OCI-M1 (cell line): ENCODE results near the gene S100A6.
A peak's percentile ranks its signal among the peaks of the same experiment; 100 is the strongest.

ENCODE experiments used
- DNase-seq: peaks from one replicate; lab custom pipeline; 2025; lab: John Stamatoyannopoulos, UW

S100A6 gene

DNA sequence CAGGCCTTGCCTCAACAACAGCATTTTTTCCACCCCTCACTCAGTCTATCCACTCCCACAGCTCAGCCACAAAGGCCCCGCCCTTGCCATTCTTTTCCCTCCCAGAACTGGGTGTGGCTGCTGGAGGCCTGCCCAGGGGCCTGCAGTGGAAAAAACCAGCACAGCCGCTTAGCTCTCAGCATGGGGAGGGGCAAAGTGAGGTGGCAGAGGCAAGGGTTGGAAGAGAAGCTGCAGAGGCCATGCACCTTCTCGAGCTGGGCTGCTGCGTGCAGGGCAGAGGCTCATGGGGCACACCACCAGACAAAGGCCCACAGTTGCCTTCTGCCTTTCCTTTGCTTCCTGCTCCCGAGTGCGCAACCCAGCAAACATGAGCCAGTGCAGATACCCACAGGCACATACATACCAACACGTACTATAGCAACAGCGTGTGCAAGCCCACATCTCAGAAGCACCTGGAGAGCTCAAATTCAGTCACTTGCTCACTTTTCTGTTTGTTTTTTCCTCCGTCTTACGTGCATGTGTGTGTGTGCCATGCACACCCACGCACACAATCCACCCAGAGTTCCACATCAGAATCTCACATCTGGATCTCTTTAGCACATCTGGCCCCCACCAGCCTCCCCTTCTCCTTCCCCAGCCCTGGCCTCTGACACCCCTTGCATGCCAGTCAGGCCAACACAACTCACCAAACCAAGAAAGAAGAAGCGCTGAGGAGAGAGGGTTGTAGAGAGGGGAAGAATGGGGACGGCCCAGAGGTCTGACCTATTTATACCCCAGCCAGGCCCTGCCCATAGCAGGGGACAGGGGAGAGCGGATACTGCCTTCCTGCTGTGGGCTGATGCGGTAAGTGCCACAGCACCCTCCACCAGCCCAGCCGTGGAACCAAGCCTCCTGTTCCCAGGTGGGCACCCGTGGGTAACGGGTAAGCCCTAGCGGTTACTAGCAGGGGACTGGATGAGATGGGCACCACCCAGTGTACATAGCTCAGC, 9.6 kb upstream of the S100A6 start, which contains the start of gene S100A4:
Gene S100A4, minus strand, starts transcription at position 740 of the 989 bp plus-strand sequence. CDS start 1,012 bp downstream, outside the sequence.
- DNase-seq, result peak; percentile 98

DNA sequence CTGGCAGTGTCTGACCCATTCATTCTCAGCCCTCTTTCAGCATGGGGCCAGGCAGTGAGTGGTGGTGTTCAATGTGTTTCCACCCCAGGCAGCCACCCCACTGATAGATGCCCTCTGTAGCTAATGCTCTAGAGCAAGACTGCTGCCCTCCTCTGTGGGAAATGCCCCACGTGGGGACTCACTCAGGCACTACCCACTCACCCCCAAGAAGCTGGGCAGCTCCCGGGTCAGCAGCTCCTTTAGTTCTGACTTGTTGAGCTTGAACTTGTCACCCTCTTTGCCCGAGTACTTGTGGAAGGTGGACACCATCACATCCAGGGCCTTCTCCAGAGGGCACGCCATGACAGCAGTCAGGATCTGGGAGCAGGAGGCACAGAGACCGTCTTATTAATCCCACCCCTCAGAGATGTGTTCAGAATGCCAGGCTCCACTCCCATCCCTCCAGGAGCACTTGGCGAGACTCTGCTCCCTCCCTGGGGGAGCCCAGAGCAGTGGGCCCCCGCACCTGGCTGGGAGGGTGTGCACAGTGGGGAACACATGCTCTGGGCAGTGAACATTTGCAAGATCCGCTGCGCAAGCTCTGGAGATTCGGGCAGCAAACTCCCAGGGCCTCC, 8.8 kb upstream of the S100A6 start:
- no peak for DNase-seq

DNA sequence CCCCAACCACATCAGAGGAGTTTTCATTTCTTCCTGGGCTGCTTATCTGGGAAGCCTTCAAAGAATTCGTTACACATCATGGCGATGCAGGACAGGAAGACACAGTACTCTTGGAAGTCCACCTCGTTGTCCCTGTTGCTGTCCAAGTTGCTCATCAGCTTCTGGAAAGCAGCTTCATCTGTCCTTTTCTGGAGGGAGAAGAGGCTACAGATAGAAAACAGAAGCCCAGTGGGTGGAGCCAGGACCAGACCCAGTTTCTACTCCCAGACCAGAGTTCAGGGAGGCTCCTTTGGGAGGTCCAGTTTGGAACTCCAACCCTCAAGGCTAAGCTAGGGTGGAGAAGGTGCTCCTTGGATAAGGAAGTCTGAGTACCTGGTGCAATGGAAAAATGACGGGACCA, 7.9 kb upstream of the S100A6 start:
- DNase-seq, result no peak

DNA sequence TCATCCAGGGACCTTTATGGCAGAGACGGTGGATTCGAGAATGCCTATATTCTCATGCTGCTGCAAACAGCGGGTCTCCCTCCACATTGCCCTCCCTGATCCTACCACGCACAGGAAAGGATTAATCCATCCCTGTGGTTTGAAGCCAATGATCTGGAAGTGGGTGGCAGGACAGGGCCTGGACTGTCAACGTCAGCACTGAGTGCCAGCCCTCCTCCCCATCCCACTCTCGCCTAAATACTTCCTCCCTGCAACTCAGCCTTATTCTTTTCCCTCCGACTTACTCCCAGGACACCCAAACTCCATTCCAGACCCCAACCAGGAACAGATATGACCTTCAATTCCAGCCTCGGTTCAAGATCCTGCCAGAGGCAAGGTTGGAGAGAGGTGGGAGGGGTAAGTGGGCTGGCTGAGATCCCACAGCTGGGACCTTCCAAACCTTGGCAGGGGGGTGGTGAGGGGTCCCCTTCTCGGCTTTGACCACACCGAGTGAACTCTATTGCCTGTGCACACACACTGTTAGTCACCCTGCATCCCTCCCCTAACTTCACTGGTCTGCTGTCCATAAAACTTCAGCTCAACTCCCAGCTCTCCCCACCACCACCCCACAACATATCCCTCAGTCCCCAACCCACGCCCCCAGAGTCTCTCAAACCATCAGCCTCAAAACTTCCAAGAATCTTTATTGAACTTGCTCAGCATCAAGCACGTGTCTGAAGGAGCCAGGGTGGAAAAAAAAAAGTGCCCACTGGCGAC, 7.3 kb upstream of the S100A6 start:
- DNase-seq, result no peak

DNA sequence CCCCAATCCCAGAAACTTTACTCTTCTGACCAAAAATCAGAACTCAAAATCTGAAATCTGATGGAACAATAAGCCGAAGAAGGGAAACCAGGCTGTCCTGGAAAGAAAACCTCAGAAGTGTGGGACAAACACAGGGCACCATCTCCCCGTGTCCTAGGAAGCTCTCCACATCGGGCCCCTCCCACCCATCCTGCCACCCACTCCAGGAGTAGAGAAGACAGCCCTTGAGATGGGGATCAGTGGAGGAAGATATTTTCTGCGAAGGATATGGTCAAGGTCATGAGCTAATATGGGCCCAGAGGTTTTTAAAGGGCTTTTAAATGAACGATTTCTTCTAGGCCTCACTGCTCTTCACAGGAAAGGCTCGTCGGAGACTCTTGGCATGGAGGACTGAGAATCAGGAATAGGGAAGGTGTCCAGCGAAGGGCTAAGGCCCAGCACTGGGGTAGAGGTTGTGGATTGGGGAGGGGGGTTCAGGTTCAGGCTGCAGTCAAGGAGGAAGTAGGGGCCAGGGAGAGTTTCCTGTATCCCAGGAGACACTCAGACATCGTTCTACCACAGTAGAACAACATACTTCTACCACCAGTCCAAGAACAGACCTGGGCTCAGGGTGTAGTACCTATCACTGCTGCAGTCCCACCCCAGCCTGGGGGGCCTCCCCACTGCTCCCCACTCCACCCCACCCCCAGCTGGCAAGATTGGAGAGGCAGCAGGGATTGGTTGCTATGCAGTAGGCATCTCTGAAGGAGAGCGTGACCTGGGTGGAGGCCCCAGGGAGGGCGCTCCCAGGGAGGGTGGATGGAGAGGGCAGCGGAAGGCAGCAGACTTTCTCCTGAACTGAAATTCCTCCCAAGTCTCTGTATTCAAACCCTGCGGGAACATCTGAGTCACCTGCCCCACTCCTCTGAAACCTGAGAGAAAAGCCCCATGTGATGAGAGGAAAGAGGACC, 6.1 kb upstream of the S100A6 start:
- DNase-seq, result no peak

DNA sequence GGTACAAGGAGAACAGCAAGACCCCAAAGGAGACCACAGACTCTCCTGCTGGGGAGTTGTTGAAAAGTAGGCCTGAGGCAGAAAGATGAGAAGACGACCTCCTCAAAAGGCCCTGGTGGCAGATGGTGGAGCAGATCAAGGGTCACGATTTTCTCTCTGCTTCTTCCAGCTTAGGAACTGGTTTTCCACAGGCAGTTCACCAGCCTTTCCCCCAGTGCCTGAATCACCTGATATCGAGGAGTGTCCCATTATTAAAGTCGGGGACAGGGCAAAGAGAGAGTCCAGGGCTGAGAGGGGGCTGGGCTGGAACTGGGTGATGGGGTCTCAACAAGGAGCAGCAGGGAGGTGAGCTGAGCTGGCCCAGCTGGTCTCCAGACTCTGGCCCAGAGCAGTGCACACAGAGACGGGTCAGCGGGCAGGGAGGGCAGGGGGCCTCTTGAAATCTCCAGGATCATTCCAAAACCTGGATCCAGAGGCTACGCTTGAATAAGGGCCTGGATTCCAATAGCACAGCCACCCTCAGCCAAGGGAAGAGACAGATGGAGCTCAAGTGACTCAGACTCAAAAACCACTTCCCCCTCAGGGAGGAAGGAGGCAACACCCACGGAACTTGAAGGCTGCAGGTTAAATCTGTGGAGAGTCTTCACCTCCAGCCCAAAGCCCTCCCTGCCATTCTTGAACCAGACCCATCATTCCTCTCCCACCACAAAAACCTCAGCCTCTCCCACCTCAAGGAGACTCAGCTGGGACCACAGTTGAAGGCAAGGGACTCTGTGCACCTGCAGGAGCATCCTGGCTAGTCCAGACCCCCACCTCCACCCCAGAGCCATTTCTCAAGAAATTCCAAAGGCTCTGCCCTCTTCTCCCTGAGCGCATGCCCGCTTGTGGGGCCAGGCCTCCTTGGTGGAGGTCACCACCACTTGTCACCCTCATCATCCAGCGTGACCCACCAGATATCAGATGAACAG, 4.9 kb upstream of the S100A6 start, which contains the start of gene S100A5:
Gene S100A5, minus strand, starts transcription at position 541 of the 968 bp plus-strand sequence. CDS start 743 bp downstream, outside the sequence.
- peak; percentile 70 for DNase-seq

DNA sequence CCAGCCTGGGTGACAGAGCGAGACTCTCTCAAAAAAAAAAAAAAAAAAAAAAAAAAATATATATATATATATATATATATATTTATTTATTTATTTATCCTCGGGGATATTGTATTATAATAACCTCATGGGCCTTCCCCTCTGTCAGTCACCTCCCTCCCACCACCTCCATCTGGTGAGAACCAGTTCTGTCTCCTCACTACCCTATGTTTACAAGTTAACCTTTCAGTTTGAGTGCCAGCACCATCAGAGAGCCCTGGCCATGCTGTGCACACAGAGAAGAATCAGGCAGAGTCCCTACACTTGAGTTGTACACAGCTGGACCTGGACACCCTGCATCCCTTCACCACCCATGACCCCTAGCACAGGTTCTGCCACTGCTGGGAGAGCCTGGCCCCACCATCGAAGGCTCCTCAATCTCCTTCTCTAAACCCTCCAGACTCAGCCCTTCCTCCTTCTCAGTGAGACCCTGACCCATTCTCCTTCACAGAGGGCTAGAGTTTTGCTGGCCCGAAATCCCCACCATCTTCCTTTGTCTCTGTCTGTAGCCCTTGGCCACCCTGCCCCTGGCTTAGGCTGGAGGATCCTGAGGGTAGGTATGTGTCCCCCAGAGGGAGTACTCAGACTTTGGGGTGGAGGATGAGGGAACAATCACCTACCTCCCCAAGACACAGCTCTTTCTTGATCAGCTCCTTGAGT, 3.8 kb upstream of the S100A6 start:
- DNase-seq, result no peak

DNA sequence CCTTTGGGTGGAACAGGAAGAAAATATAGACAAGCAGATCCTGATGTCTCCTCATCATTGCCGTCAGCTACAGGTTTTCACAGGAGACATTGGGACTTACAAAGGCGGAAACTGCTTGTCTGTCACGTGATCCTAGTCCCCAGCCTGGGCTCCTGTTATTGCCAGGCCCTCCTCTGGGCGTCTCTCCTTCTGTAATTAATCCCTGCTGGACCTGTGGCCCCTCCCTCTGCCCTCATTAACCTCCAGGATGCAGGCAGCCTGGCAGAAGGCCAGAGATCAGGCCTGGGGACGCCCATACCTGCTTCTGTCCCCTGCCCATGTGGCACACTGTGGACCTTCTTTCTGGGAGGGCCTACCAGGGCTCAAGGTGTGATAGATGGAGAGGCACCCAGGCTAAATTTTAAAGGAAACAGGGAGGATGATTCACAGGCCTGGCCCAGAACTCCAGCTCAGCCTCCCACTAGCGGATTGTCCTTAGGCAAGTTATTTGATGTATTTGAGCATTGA, 2.6 kb upstream of the S100A6 start:
- DNase-seq, result no peak

DNA sequence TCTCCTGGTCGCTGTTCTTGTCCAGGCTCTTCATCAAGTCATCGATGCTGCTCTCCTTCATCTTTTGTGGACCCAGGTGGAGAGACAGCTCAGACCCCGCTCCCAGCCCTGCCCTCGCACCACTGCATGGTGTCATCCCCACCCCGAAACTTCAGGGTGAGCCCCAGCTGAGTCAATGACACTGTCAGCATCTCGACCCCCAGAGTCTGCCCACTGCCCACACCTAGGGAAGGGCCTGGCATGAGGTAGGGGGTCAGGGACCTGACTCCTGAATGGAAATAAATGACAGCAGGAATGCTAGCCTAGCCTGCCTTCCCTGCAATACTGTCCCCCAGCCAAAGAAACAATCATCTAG, 1.6 kb upstream of the S100A6 start:
- DNase-seq, result no peak

DNA sequence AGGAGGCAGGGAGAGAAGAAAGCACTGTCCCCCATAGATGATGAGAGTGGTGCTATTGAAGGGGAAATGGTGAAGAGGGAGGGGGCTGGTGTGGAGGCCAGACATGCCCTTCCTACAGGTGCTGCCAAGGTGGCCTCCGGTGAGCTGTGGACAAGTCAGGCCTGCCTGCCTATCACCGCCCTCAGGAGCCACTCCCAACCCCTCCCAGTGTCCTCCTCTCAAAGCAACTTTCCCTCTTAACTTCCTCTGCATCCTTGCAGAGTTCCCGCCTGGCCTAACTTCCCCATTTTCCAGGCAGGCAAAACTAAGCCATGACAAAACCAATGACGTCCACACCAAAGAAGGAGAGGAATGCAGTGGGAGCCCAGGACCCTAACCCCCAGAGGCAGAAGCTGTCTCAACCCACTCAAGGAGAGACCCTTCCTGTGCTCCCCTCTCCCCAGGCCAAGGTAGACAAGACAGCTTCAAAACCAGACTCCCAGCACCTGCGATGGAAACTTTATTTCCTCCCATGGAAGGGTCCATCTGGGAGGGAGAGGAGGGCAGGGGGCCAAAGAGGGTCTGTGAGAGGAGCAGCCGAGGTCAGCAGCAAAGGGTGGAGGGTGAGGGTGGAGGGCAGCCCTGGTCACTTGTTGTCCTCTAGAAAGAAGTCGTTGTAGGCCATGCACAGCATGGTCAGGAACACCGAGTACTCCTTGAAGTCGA, 1.0 kb upstream of the S100A6 start:
- DNase-seq, result peak; percentile 40

DNA sequence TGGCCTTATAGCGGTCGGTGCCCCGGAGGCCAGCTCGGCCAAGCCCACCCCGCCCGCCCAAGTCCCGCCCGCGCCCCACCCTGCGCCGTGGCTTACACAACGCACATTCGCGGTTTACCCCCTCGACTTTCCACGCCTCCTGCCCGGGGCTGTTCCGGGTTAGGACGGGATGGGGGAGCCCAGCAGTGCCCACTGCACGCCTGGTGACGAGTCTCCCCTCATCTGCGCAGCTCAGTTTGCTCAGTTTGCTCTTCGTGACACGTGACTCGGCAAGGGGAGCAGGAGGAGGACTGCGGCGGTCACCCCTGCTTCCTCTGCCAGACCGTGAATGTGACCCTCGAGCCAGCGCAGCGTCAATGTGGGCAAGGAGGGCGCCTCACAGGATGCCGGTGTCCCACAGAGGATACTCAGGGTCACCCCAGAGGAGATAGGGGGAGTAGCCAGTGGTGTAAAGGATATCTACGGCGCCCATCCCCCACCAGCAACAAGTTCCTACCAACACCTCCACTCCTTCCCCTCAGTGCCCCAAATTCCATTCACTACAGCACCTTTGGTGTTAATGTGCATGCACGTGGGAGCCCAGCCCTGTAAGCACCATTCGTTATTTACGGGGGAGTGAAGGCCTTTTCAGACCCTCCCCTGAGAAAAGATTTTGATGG, 350 bp upstream of the S100A6 start:
- DNase-seq, result peak; percentile 78

DNA sequence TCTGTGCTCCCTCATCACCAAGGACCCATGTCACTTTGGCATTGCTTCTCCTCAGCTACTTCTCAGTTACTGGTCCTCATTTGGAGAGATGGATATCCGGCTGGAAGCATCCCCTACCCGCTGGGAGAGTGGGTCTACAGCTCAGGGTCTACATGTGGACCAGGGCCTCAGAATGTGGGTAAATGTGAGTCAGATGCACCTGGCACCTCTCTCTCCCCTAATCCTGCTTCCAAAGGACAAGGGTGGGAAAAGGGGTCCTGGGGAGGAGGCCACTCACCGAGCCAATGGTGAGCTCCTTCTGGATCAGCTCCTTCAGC, 908 bp downstream of the S100A6 start:
- peak; percentile 56 for DNase-seq

DNA sequence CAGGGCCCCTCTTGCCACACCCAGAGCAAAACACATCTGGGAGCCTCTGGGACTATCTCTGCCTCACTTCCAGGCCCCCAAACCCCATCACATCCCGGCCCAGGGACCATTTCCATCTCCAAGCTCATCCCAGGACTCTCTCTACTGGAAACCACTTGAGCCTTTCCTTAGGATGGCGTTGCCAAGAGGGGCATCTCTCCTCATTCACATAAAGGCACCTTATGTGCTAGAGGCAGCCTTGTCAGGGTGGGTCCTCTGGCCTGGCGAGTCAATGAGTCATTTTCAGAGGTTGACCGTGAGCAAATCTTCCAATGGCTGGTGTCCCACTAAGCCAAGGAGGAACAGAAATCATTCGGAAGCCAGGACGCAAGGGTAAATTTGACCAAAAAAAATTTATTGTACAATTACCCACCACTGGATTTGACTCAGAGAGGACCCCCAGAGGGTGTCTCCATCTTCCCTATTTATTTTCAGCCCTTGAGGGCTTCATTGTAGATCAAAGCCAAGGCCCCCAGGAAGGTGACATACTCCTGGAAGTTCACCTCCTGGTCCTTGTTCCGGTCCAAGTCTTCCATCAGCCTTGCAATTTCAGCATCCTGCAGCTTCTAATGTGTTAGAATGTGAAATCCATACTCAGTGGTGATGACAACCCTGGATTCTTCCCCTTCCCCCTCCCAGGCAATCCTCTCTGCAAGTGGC, 1.4 kb downstream of the S100A6 start:
- DNase-seq, result no peak

DNA sequence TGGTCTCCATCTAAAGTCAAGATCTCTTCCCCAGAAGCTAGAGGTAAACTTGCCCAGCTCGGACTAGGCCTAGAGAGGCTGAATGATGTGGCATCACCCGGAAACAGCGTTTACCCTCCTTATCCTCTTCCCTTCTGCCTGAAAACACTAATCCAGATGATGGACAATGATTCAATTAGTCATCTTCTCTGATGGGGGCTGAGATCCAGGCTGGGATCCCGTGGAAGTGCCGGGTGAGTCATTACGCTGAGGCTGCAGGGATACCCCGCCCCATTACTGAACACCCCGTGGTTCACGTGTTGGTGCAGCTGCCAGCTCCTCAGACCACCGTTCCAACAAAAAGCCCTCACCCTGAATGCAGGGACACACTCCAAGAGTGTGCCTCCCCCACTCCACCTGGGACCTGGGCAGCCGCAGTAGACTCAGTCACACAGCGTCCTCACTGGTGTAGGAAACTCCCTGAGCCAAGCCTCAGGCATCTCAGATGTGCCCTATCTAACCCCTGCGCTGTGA, 2.0 kb downstream of the S100A6 start:
- no peak for DNase-seq

DNA sequence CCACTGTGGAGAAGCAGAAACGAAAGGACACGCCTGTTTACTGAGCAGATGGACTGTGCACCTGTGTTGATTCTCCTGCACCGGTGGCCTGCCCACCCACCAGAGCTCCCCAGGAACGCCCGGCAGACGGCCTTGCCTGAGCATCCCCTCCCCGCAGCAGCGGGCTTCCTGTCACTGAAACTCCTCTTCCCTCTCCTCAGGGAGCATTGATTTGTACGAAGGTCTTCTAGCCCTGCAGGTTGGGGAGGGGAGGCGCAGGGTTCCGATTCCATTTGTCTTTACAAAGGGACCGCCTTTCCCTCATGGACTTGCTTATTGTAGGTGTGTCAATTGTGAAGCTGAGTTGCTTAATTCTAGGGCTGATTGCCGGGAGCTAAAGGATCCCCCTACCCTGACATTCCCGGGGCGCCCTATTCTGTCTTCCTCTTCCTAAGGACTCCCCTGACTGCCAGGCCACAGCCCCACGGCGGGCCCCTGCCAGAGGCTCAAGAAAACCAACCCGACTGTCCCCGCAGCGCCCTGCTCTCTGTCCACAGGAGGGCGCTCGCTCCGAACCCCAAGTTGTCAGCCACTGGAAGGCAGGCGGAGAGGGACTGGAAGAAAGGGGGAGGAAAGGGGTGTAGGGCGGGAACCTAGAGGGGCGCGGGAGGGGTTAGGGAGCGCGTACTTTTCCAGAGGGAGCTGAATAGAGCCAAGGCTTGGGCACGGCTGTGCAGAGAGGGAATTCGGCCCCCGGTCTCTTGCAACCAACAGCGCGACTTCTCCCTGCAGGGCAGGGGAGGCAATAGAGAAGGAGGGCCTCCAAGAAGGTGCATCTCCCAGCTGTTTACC, 2.8 kb downstream of the S100A6 start:
- DNase-seq, result peak; percentile 92

DNA sequence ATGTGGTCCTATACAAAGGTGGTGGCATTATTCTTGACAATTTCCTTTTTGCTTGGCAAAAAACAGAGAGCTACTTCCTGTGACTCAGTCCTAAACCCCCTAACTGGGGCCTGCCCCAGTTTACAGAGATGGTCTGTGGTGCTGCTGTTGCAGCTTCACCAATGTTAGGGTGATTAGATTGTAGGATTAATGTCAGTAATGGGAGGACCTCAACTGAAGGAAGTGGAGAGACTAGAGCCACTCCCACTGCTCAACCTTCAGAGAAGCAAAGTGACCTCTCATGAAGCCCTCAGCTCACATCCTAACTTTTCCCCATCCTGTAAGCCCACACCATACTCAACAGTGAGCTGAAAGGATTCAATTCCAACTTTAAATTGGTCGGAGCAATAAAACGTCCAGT, 3.6 kb downstream of the S100A6 start:
- peak; percentile 32 for DNase-seq
